Fibroblast of pulmonary artery (primary cell): Measurements from ENCODE around the gene GPBAR1.

Experiments used
- DNase-seq: peaks from one replicate; pipeline ENCODE4 v3.0.0-alpha.2; 2010; ENCODE audit warnings: low read depth
- H3K4me3 ChIP-seq: replicated peaks from 2 replicates; pipeline ENCODE4 v1.5.1; 2011; ENCODE audit warnings: low read depth, mild to moderate bottlenecking, control low read depth, low read length, moderate library complexity
- TF ChIP-seq, protein P1 (sequence below): IDR thresholded peaks from 2 replicates; pipeline ENCODE4 v1.5.1; 2011; ENCODE audit warnings: mild to moderate bottlenecking, control low read depth, low read length, inconsistent platforms; ENCODE audit errors: missing control alignments

Gene GPBAR1

DNA sequence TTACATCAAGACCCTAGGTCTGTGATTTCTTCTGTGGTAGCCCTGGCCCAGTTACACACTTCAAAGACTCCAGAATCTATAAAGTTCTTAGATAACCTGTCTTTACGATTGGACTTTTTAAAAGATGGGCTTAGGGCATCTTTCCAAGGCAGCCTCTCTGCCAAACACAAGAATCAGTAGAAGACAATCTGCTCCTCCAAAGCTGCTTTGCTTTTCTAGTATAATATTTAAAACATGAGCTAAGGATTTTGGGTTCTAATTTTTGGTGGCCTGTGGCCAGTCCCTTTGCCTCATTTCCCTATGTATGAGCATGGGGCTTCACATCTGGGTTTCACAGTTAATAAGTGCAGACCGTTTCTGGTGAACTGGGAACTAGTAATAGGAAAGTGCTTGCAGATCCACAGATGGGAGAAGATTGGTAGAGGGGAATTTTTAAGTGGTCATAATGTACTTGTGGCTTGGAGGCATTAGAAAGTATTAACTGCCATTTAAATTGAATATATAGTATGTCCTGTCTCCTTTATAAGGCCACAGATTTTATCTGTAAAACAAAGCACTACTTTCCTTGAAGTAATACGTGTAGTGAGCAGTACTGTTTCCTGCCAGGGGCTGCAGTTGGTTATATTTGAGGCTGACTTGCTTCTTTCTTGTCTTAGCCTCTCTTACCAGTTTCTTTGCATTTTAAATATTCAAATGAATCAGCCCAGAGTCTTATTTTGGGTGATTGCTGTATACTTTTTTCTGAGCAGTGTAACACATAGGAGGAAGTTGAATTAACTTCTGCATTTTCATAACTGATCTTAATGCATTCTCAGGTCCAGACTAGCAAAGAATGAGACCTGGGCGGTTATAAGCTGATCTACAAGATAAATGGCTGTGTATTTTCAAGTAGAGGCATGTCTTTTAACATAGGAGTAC lies 42.3 kb upstream of the GPBAR1 start:
- H3K4me3 ChIP-seq, result peak overlapping the region; percentile 96
- DNase-seq, result no peak
- TF ChIP-seq, protein P1, sequence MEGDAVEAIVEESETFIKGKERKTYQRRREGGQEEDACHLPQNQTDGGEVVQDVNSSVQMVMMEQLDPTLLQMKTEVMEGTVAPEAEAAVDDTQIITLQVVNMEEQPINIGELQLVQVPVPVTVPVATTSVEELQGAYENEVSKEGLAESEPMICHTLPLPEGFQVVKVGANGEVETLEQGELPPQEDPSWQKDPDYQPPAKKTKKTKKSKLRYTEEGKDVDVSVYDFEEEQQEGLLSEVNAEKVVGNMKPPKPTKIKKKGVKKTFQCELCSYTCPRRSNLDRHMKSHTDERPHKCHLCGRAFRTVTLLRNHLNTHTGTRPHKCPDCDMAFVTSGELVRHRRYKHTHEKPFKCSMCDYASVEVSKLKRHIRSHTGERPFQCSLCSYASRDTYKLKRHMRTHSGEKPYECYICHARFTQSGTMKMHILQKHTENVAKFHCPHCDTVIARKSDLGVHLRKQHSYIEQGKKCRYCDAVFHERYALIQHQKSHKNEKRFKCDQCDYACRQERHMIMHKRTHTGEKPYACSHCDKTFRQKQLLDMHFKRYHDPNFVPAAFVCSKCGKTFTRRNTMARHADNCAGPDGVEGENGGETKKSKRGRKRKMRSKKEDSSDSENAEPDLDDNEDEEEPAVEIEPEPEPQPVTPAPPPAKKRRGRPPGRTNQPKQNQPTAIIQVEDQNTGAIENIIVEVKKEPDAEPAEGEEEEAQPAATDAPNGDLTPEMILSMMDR, result no peak

DNA sequence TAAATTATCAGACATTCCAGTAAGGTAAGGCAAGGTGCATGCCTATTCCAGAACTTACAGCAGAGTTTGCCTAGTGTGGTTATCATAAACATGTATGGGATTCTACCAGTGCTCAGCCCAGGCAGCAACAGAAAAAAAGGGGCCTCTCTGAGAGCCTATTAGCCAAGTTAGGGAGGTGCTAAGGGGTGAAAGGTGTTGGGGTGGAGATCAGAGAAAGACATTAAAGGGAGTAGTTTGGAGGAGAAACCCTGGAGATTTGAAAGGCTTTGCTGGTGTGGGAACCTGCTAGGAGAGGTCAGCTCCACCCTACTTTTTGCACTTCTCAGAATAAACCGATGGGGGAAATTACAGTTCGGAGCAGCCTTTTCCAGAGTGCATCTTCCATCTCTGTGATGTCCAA lies 40.9 kb upstream of the GPBAR1 start:
- H3K4me3 ChIP-seq, result peak overlapping the region; percentile 8
- no peak for DNase-seq
- TF ChIP-seq, protein P1, result no peak

DNA sequence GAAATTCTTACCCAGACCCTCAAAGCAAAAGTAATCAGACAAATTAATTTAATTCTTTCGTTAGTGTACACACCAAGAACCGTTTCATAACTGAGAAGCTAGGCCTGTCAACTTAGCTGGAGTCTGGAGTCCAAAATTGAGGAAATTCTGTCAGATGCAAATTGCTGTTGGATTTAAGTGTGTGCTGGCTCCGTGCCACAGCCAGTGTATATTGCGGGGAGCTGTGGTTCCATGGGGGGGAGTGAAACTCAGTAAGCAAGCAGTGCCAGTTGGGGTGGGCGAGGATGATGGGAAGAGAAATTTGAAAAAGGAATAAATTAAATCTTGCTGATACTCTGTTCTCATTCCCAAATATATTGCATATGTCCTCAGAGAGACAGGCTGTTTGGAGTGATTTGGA lies 39.8 kb upstream of the GPBAR1 start:
- no peak overlapping the region for H3K4me3 ChIP-seq
- TF ChIP-seq, protein P1, result no peak
- DNase-seq, result no peak

DNA sequence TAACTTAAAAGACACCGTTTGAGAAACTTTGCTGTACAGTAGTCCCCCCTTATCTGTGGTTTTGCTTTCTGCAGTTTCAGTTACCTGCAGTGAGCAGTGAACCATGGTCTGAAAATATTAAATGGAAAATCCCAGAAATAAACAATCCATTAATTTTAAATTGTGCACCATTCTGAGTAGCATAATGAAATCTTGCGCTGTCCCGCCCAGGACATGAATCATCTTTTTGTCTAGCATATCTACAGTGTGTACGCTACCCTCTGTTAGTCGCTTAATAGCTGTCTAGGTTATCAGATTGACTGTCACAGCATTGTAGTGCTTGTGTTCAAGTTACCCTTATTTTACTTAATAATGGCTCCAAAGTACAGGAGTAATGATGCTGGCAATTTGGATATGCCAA lies 37.8 kb upstream of the GPBAR1 start:
- TF ChIP-seq, protein P1, result no peak
- DNase-seq, result peak; percentile 39
- H3K4me3 ChIP-seq, result no peak overlapping the region

DNA sequence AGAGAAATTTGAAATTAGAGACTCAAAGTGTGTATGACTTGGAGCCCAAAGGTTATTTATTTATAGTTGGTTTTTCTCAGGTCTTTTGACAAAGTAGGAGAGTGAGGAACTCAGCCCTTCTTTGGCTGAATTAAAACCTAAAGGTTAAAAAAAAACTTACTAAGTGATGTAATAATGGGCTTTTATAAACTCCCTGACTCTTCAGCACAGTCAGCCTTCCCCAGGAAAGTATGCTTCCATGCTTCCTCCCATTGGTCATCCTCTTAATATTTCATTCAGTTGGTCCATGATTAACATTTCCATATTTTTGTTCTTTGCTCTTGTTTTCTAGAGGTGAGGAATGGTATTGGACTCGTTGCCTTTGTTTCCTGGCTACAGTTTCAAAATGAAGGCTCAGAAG lies 36.6 kb upstream of the GPBAR1 start:
- TF ChIP-seq, protein P1, result no peak
- no peak for DNase-seq
- H3K4me3 ChIP-seq, result no peak overlapping the region

DNA sequence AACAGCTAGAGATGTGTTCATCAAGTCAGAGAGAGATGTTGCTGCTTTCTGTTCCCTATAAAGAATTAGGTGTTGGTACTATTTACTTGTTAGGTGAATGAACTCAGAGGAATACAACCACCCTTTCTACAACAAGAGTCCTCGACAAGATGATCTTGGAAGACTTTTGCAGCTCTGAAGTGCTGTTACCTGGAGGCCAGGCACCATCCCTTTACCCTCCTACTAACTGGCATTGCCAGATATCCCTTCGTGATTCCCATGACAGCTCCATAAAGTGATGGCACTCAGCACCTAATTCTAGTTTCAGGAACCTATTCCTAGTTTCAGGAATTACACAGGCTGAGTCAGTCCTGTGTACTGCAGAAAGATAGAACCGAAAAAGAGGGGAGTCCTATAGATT lies 33.9 kb upstream of the GPBAR1 start:
- no peak overlapping the region for H3K4me3 ChIP-seq
- TF ChIP-seq, protein P1, result no peak
- DNase-seq, result no peak
